HG03039 (cell line): ENCODE data around the gene DAPK1.

Experiments
- ATAC-seq: cut with Tn5 transposase; IDR thresholded peaks from one replicate; pipeline ENCODE4 v1.9.1; 2021; ENCODE audit warnings: mild to moderate bottlenecking, moderate library complexity; ENCODE audit not compliant: unreplicated experiment

The DAPK1 gene

DNA sequence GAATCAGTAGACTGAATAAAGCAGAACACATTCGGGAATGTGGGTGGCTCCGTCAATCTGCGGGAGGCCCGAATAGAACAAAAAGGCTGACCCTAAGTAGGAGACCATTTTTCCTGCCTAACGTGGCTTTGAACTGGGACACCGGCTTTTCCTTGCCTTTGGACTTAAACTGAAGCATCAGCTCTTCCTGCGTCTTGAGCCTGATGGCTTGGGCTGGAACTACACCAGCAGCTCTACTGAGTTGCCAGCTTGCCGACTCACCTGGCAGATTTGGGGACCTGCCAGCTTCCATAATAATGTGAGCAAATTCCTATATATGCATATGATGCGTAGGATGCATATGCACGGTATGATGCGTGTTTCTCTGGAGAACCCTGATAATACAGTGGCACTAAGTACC lies 111.3 kb downstream of the DAPK1 start:
- ATAC-seq = no peak

DNA sequence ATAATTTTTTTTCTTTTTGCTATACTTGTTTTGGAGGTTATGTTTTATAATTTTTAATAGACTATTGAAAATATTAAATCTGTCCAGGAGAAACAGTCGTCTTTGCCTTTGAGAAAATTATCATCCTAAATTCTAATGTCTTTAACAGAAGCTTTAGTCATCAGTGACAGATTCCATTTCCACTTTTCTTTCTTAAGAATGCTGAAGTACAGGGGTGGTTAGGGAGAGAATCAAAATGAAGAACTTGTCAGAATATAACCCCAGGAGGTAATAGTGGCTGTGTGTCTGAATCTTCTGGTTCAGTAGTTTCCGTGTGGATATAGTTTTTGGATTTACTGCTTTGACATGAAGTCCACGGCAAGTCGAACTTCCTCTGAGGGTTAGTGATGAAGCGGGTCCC lies 111.8 kb downstream of the DAPK1 start:
- ATAC-seq = no peak

DNA sequence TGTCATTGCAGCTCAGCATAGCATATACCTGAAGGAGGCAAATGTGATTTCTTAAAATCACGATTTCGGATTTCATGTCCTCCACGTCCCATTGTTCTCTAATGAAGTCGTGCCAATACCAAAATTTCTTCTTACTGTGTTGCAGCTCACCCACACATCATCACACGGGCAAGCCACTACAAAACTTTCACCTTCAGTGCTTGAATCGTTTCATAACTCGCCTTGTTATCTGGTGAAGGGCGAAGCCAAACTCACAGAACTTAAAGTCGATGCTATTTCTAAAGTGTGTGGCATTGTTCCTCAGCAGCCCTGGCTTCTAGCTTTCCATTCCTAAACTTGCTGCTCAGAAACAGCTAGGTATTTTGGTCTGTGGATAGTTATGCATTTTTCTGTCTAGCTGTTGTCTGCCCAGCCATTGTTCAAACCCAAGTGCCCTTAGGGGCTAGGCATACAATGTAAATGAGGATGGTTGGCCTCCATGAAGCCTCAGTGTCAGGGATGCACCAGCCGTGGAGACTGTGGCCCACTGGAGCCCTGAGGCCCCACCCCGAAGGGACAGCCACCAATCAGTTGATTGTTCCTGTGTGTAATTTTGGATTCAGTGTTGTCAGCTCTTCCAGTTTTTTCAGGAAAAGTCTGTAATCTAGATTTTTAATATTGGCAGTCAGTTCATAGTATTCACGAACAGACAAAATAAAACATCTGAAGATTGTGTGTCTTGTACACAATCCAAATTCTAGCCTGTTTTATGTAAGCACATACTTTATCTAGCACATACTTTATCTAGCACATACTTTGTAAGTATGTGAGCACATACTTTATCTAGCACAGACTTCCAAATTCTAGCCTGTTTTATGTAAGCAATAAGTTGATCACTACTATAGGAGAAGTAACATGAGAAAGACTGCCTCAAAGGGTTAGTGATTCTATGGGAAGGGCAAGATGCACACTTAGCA lies 112.8 kb downstream of the DAPK1 start:
- ATAC-seq = no peak

DNA sequence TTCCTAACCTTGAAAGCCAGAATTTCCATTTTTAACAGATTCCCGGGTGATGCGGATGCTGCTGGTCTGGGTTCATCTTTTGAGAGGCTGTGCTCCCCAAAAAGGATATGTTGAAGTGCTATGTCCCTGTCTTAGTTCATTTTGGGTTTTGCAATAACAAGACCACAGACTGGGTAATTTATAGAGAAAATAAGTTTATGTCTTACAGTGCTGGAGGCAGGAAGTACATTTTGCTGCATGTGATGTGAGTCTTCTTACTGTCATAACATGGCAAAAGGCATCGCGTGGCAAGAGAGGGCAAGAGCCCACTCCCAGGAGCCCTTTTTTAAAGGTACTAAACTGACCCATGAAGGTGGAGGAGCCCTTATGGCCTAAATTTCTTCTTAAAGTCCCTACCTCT lies 114.1 kb downstream of the DAPK1 start:
- ATAC-seq = no peak

DNA sequence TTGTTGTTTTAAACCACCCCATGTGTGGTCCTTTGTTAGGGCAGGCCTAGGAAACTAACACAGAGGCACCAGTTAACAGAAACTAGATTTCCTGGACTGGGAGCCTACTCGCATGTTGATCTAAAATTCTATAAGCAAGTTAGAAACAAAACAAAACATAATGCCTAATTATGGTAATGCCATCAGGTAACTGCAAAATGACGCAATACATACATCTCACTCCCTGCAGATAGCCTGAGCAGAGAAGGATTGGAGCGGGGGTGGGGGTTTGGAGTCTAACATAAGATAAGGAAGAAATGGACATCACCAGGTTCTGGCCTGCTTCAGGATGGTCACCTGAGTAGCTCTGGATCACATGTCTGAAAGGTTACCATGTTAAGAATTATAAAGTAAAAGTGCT lies 114.9 kb downstream of the DAPK1 start:
- ATAC-seq = no peak

DNA sequence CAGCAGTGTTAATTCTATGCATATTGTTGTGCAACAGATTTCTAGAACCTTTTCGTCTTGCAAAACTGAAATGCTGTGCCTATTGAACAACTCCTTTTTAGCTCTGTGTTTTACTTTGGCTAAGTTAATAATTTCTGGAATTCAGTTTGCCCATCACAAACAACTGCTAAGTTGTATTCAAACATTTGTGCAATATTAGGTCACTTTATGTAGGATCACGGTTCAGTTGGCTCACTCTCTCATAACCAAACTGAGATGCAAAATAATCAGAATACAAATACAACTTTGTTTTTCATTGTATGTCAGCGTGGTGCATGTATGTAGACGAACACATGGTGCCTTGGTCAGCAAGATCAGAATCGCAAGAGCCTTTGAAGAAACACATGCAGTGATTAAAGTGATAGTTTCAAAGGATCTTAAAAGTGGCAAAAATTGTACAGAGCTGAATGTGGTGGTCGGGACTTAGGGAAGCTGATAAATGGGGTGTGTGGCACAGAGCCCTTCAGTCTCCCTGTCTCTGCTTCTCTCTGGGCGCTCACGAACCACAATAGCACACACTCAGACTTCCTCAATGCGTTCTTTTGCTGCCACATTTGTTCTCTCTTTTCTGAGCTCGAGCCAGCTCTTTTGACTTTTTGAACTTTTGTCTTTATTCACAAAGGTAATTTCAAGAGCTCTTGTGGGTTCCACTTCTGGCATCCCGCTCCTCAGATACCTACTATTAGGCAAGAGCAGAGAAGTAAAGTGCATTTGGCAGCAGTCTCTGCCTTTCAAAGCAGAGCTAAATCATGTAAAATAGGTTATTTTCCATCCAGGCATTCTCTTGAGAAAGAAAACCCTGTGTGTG lies 115.8 kb downstream of the DAPK1 start:
- no peak for ATAC-seq

DNA sequence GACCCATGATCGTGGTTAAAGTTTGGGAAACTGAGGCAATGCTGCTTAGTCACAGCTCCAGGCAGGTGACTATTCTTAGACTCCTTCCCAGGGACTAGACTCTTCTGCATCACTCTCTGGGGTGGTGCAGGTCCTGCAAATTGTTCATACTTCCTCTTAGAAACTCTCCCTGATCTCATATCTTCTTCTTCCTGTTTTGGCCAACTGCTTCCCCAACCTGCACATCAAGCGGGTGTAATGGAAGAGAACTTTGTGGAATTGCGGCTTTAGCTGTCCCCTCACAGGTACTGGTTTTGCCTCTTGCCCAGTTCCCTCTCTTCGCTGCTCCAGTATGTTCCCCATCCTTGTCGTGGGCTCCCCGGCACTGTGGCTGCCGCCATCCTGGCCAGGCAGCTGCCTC lies 116.7 kb downstream of the DAPK1 start:
- ATAC-seq = no peak

DNA sequence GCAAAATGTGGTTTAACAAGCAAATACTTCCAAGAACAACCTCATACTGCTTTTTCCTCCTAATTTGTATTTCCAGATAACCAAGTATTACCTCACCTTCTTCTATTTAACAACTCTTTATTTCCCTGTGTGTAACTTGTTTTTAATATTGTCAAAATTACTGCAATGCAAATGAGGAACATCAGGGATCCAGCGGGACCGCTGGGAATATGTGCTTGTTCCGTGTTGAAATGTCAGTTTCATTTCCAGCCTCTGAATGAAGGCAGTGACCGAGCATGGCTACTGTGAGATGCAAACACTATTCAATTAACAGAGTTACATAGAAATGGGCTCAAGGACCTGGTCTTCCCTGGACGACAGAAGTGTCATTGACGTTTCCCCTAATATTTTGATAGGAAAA lies 117.5 kb downstream of the DAPK1 start:
- no peak for ATAC-seq

DNA sequence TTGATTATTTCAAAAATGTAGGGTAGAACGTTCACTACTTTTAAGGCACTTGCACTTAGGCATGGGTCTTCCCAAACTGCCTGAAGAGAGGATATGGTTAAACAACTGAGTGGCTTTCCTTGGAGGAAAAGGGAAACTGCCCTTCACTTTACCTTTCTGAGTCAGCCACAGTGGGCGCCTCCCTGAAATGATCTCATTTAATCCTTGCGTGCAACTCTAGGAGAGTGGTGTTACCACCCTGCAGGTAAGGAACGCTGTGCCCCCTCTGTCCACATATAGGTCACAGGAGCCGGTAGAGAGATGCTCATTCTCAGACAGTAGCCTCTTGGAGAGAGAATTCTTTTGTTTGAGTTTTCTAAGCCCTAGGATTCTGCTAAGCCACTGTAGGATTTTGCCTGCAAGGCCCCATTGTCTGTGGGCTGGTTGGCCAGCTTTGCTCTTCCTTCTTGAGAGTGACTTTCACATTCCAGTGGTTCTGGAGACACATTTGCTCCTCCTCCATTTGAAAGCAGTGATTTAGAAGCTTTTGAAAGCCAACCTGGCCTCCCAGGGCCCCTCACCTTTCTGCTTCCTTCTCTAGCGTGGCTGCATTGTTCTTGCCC lies 118.0 kb downstream of the DAPK1 start:
- no peak for ATAC-seq

DNA sequence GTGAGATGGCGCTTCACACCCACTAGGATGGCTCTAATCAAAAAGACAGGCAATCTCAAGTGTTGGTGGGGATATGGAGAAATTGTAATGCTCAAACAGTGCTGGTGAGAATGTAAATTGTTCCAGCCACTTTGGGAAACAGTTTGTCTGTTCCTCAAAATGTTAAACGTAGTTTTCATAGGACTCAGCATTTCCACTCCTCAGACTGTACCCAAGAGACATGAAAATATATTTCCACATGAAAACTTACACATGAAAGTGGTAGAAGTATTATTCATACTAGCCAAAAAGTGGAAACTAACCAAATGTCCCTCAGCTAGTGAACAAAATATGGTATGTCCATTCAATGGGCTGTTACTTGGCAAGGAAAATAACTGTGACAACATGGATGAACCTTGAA lies 120.6 kb downstream of the DAPK1 start:
- no peak for ATAC-seq

DNA sequence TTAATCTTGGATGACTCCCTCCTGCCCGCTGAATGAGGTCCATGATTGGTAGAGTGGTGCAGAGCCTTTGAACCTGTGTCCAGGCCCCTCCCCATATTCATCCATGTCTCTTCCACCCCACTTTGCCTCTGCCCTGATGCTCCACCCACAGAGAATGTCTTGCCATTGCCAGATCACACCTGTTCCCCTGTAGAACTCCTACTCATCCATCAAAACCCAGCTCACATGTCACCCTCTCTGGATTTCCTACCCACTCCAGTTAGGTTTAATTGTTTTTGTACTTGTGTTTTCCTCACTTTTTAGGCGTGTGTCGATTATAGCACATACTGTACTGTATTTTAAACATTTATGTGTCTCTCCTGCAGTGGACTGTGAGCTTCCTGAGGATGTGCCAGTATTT lies 121.3 kb downstream of the DAPK1 start:
- ATAC-seq = no peak

DNA sequence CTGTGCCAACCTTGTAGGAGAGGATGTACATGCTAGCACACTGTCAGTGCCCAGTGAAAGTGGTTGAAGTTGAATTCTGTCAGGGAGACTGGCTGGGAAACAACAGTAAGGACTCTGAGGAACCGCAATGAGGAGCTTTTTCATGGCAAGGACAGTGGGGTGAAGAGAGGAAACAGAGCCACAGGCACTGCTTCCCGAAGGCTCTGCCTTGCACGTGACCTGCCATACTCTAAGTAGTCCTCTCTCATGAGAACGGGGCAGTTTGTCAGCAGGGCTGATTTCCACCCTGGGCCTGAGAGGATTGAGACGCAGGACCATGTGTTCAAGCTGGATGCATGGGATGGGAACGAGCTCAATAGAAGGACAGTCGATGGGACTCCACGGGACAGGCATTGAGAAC lies 121.7 kb downstream of the DAPK1 start:
- no peak for ATAC-seq

DNA sequence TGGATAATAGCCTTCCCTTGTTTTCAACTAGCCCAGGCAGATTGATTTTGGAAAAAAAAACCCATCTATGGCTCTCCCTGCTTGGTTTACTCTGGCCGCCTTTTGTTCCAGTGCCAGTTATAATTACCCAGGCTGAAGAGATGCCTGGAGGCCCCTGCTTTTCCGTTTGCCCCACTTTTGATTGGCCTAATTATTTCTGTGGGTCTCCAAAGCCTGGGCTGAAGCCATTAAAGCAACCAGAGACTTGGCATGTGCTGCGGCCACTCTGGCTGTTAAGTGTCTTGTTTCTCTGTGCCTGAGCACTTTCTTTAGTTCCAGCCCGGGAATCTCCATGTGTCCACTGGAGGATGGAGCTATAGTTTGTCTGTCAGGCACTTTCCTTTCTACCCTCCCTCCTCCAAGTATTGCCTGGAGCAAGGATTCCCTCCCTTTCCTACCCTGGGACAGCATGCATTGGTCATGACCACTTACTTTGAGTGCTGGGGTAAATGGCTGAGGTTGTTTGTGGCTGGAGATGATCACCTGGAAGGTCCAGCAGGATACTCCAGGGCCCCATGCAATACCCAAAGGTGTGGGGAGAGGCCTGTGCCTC lies 123.2 kb downstream of the DAPK1 start:
- ATAC-seq = no peak

DNA sequence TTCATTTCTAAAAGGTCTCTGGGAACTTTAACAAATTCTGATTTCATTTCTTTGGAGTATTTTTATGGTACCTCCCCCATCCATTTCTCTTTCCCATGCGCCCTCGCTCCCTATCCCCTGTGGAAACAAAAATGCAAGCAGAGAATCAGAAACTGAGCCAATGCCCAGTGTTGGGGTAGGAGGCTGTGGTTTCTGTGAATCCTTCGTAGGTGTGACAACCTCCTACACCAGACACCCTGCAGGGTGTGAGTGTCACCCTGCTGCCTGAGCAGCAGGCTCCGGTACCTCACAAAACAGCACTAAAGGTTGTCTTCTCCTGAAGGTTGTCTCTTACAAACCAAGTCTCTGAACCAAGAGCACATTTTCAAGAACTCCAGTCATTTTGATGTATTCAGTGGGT lies 124.4 kb downstream of the DAPK1 start:
- no peak for ATAC-seq

DNA sequence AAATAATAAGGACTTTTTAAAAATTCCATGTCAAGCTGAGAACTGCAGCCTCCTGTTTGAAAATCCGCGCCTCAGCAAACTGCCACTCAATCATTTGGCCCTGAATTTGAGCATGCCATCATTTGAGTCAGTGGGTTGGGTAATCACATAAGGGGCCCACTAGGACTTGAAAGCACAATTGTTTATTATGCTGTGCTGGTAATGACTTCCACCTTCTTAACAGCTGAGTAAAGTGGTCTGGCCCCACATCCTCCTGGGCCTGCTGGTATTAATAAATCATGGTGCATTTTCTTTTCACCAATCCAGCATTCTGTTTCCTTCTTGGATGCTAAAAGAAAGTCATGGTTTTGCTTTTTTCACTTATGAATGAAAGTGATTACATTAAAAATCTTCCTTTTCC lies 125.3 kb downstream of the DAPK1 start:
- ATAC-seq = no peak

DNA sequence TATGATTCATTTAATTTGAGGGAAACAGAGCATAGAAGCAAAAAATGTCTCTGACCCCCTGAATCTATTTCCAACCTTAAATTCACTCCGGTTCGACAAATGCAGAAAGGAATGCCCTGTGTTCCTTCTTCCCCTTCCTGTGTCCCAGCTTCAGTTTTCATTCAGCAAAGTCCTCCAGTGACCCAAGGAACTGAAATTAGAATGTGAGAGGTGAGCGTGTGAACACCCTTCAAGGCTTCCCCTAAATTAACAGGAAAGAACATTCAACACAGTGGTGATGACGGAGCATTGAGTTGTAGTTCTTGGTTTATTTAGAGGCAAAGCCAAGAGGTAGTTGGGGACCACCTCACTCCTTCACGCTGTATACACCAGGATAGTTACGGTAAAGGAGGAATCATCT lies 130.7 kb downstream of the DAPK1 start:
- no peak for ATAC-seq

DNA sequence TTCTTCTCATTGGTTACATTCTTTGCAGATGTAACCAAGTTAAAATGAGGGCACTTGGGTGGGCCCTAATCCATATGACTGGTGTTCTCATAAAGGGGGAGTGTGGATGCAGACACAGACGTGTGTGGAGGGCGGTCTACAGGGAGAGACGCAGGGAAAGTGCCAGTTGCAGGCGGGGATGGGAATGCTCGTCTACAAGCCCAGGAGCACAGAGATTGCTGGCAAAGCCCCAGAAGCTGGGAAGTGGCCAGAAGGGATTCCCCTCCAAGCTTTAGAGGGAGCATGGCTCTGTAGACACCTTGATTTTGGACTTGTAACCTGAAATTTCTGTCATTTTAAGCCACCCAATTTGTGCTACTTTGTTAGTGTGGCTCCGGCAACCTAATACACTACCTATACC lies 131.4 kb downstream of the DAPK1 start:
- no peak for ATAC-seq

DNA sequence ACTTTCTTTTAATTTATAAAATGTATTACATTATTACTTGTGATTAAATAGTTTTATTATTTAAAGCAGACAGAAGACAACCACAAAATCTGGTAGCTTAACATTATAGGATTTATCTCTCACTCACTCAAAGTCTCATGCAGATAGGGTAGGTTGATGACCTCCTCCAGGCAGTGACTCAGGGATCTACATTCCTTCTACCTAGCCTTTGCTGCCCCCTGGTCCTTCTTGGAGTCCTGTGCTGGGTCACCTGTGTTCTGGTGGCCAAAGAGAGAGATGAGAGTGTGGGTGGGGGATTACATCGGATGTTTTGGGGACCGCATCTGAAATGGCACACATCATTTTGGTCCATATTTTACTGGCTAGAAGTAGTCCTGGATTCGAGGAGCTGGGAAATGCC lies 132.6 kb downstream of the DAPK1 start:
- ATAC-seq = no peak

DNA sequence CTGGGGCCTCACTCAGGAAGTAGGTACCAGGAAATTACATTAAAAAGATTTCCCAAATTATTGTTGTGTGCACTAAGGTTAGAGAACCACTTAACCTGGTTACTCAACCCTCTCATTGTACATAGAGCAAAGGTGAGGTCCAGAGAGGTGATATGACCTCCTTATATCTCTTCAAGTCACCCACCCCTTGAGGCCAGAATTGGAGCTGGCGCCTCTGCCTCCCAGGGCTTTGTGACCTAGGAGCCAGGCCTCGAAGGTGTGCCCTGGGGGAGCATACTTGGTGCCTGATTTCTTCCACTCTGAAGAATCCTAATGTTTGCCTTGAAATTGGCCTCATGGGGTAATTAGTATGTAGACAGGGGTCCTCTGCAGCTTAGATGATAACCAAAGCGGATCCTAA lies 133.2 kb downstream of the DAPK1 start:
- no peak for ATAC-seq

DNA sequence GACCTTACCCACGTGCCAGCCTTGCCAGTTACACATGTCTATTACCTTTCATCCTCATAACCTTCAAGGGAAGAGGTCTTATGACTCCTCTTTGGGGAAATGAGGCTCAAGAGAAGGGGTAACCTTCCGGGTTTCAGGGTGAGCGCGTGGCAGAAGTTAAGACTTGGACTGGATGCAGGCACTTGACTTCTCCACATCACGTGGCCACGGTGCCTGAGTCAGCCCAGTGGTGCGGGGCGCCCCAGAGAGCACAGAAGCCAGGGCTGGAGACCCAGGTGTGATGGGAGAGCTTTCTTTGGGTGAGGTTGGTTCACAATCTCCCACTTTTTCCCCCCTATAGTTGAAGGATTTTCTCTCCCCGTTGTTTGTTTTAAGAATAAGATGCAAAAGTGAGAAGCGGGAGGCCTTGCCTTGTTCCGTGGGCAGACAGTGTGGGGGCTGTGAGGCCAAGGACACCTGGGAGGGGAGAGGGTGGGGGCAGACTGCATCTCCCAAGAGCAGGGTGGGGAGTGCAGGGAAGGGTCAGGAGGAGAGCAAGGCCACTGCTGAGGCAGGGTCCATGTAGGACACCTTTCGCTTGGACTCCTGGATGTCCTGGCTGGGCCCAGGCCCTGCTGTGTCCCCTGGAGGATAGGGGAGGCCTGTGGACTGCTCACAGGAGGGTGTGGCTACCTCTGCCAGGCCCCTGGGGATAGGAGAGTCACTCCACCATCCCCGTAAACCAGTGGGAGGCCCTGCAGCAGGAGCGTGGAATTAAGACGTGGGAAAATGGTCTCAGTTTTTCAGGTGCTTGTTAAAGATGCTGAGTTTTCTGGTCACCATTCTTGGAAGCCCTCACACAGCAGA lies 138.2 kb downstream of the DAPK1 start:
- ATAC-seq = no peak
